GM23338 (cell line): ENCODE results near the gene PEAR1. TPM values are rescaled to one million over a fixed set of nuclear protein-coding genes. Genes with fewer than 3 reads are reported as not detected.
A peak's percentile ranks its signal among the peaks of the same experiment; 100 is the strongest.

Experiments
- ATAC-seq: fragments of 200-7000 bp; cut with Tn5 transposase; 3 replicates; pipeline ENCODE4 v1.9.1; 2020
- DNase-seq: peaks from one replicate; pipeline ENCODE4 v3.0.0-alpha.2; 2015; ENCODE audit warnings: low spot score
- H2AFZ ChIP-seq: fragments of 200-600 bp; sonication (generic); 2 replicates; pipeline ENCODE4 v1.8.0; 2016; ENCODE audit warnings: antibody characterized with exemption, mild to moderate bottlenecking, moderate library complexity
- H3F3A ChIP-seq: fragments of 200-600 bp; sonication (generic); replicated peaks from 2 replicates; pipeline ENCODE4 v1.8.0; 2017; ENCODE audit warnings: antibody characterized with exemption, mixed run types, low read depth
- H3K27ac ChIP-seq: fragments of 200-600 bp; sonication (generic); 2 replicates; pipeline ENCODE4 v1.6.1; 2016; ENCODE audit warnings: low read depth
- H3K27me3 ChIP-seq: fragments of 200-600 bp; sonication (generic); 2 replicates; pipeline ENCODE4 v1.8.0; 2016; ENCODE audit warnings: mild to moderate bottlenecking, mixed run types, moderate library complexity; ENCODE audit not compliant: insufficient read depth
- H3K36me3 ChIP-seq: fragments of 200-600 bp; sonication (generic); 2 replicates; pipeline ENCODE4 v1.8.0; 2016; ENCODE audit warnings: mild to moderate bottlenecking; ENCODE audit not compliant: insufficient read depth
- H3K4me1 ChIP-seq: fragments of 200-600 bp; sonication (generic); 2 replicates; pipeline ENCODE4 v1.8.0; 2016; ENCODE audit warnings: mild to moderate bottlenecking, moderate library complexity; ENCODE audit not compliant: insufficient read depth
- H3K4me2 ChIP-seq: fragments of 200-600 bp; sonication (generic); 2 replicates; pipeline ENCODE4 v1.7.1; 2017; ENCODE audit warnings: mixed run types
- H3K4me3 ChIP-seq: fragments of 200-600 bp; sonication (generic); 2 replicates; pipeline ENCODE4 v1.6.1; 2016; ENCODE audit warnings: mixed run types
- H3K79me2 ChIP-seq: fragments of 200-600 bp; sonication (generic); replicated peaks from 2 replicates; pipeline ENCODE4 v1.8.0; 2017; ENCODE audit warnings: mild to moderate bottlenecking; ENCODE audit not compliant: insufficient read depth
- H3K9me2 ChIP-seq: fragments of 200-600 bp; sonication (generic); 2 replicates; pipeline ENCODE4 v1.8.0; 2017; ENCODE audit not compliant: insufficient read depth
- H4K20me1 ChIP-seq: fragments of 200-600 bp; sonication (generic); replicated peaks from 2 replicates; pipeline ENCODE4 v1.8.0; 2017; ENCODE audit warnings: mild to moderate bottlenecking; ENCODE audit not compliant: insufficient read depth
- H3K27ac Mint-ChIP-seq: 2 replicates; pipeline ENCODE4 v1.8.0; 2020; ENCODE audit warnings: inconsistent platforms, mild to moderate bottlenecking, moderate library complexity, mixed read lengths
- H3K27me3 Mint-ChIP-seq: 3 replicates; pipeline ENCODE4 v1.8.0; 2022; ENCODE audit warnings: low read depth, mild to moderate bottlenecking, moderate library complexity, mixed read lengths, inconsistent platforms; ENCODE audit not compliant: insufficient read depth, poor library complexity
- H3K36me3 Mint-ChIP-seq: 3 replicates; pipeline ENCODE4 v1.8.0; 2021; ENCODE audit warnings: low read depth, mild to moderate bottlenecking, inconsistent platforms, moderate library complexity, mixed read lengths
- H3K4me1 Mint-ChIP-seq: 3 replicates; pipeline ENCODE4 v1.8.0; 2020; ENCODE audit warnings: mild to moderate bottlenecking, inconsistent platforms, mixed read lengths
- H3K4me3 Mint-ChIP-seq: 3 replicates; pipeline ENCODE4 v1.8.0; 2021; ENCODE audit warnings: moderate library complexity, mild to moderate bottlenecking, inconsistent platforms, mixed read lengths
- H3K9me3 Mint-ChIP-seq: 3 replicates; pipeline ENCODE4 v1.8.0; 2020; ENCODE audit warnings: moderate library complexity, mild to moderate bottlenecking, inconsistent platforms, mixed read lengths
- EZH2phosphoT487 ChIP-seq: fragments of 200-600 bp; sonication (generic); IDR thresholded peaks from one replicate; pipeline ENCODE4 v1.8.1; 2018; ENCODE audit warnings: antibody characterized with exemption; ENCODE audit not compliant: unreplicated experiment
- STAT1 ChIP-seq: IDR thresholded peaks from one replicate; pipeline ENCODE4 v1.6.1; 2016; ENCODE audit warnings: antibody characterized with exemption; ENCODE audit not compliant: unreplicated experiment
- ZNF331 ChIP-seq: fragments of 250-450 bp; sonication (Bioruptor Pico); IDR thresholded peaks from 2 replicates; pipeline ENCODE4 v1.5.0; 2020; ENCODE audit warnings: low read depth, mild to moderate bottlenecking, moderate library complexity
- polyA plus RNA-seq: library from polyadenylated mRNA; unstranded; fragments of >200 nt; fragmentation: Nextera tagmentation; extraction: Ambion mirVana; gene quantifications from 2 replicates; pipeline ENCODE4 v1.2.1, GENCODE V29; 2016
- total RNA-seq: library from RNA; depleted of rRNA; stranded (reverse); fragments of >200 nt; shearing (Covaris generic); gene quantifications from 2 replicates; pipeline ENCODE4 v1.2.3, GENCODE V29; 2014
- TF ChIP-seq, protein P1 (sequence below), 2 experiments: fragments of 200-600 bp in 1 of 2; sonication (generic) in 1 of 2; conservative IDR thresholded peaks; 2 replicates each; pipeline versions ENCODE4 v1.5.1 to v1.6.1; 2016 to 2017; ENCODE audit warnings: antibody characterized with exemption in 2 of 2, low read depth in 2 of 2, mild to moderate bottlenecking in 2 of 2, moderate library complexity in 1 of 2
- TF ChIP-seq, protein P2 (sequence below): fragments of 250-450 bp; sonication (Bioruptor Pico); IDR thresholded peaks from 2 replicates; pipeline ENCODE4 v1.5.0; 2020; ENCODE audit warnings: mild to moderate bottlenecking, moderate library complexity

PEAR1 gene
- total and polyA plus RNA-seq, 2 experiments from 2014 or later: 0.28 to 0.47 TPM

DNA sequence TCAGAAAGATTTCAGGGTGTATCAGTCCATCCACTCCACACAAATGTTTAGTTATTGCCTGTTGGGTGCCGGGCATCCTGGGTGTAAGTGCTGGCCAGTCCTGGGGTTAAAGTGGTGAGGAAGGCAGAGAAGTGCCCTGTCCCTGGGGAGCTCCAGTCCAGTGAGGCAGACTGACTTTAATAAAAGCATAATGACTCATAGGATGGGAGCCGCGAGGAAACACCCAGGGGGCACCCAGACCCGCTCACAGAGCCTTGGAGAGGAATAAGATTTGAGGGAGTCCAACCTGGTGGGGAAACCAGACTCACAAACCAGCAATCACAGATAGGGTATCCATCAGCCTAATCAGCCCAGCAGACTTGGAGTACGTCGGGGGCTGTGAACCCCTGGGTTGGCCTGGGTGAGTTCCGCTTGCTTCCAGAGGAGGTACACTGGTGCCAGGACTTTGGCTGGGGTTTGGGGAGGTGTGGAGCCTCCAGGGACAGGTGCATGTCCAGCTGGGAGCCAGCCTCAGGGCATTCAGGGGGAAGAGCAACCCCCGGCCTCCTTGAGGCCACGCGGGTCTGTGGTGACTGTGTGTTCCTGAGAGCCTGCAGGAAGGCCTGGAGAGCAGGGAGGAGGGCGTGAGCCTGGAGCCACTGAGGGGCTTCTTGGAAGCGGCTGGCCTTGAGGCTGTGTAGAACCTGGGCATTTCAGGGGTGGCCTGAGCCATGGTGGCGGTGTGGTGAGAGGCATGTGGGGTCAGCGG lies 3.7 kb downstream of the PEAR1 start:
- no peak for ATAC-seq
- no peaks in the 10 kb centered on the region for H3K36me3 ChIP-seq
- H3K9me2 ChIP-seq: no peaks in the 10 kb centered on the region
- peaks cover 37% of the 10 kb centered on the region for H3K27me3 Mint-ChIP-seq
- TF ChIP-seq, protein P1, sequence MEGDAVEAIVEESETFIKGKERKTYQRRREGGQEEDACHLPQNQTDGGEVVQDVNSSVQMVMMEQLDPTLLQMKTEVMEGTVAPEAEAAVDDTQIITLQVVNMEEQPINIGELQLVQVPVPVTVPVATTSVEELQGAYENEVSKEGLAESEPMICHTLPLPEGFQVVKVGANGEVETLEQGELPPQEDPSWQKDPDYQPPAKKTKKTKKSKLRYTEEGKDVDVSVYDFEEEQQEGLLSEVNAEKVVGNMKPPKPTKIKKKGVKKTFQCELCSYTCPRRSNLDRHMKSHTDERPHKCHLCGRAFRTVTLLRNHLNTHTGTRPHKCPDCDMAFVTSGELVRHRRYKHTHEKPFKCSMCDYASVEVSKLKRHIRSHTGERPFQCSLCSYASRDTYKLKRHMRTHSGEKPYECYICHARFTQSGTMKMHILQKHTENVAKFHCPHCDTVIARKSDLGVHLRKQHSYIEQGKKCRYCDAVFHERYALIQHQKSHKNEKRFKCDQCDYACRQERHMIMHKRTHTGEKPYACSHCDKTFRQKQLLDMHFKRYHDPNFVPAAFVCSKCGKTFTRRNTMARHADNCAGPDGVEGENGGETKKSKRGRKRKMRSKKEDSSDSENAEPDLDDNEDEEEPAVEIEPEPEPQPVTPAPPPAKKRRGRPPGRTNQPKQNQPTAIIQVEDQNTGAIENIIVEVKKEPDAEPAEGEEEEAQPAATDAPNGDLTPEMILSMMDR (conservative IDR thresholded peaks at IDR 0.05; ENCODE audit: low read depth in 2 of 2): no peak
- TF ChIP-seq, protein P2, sequence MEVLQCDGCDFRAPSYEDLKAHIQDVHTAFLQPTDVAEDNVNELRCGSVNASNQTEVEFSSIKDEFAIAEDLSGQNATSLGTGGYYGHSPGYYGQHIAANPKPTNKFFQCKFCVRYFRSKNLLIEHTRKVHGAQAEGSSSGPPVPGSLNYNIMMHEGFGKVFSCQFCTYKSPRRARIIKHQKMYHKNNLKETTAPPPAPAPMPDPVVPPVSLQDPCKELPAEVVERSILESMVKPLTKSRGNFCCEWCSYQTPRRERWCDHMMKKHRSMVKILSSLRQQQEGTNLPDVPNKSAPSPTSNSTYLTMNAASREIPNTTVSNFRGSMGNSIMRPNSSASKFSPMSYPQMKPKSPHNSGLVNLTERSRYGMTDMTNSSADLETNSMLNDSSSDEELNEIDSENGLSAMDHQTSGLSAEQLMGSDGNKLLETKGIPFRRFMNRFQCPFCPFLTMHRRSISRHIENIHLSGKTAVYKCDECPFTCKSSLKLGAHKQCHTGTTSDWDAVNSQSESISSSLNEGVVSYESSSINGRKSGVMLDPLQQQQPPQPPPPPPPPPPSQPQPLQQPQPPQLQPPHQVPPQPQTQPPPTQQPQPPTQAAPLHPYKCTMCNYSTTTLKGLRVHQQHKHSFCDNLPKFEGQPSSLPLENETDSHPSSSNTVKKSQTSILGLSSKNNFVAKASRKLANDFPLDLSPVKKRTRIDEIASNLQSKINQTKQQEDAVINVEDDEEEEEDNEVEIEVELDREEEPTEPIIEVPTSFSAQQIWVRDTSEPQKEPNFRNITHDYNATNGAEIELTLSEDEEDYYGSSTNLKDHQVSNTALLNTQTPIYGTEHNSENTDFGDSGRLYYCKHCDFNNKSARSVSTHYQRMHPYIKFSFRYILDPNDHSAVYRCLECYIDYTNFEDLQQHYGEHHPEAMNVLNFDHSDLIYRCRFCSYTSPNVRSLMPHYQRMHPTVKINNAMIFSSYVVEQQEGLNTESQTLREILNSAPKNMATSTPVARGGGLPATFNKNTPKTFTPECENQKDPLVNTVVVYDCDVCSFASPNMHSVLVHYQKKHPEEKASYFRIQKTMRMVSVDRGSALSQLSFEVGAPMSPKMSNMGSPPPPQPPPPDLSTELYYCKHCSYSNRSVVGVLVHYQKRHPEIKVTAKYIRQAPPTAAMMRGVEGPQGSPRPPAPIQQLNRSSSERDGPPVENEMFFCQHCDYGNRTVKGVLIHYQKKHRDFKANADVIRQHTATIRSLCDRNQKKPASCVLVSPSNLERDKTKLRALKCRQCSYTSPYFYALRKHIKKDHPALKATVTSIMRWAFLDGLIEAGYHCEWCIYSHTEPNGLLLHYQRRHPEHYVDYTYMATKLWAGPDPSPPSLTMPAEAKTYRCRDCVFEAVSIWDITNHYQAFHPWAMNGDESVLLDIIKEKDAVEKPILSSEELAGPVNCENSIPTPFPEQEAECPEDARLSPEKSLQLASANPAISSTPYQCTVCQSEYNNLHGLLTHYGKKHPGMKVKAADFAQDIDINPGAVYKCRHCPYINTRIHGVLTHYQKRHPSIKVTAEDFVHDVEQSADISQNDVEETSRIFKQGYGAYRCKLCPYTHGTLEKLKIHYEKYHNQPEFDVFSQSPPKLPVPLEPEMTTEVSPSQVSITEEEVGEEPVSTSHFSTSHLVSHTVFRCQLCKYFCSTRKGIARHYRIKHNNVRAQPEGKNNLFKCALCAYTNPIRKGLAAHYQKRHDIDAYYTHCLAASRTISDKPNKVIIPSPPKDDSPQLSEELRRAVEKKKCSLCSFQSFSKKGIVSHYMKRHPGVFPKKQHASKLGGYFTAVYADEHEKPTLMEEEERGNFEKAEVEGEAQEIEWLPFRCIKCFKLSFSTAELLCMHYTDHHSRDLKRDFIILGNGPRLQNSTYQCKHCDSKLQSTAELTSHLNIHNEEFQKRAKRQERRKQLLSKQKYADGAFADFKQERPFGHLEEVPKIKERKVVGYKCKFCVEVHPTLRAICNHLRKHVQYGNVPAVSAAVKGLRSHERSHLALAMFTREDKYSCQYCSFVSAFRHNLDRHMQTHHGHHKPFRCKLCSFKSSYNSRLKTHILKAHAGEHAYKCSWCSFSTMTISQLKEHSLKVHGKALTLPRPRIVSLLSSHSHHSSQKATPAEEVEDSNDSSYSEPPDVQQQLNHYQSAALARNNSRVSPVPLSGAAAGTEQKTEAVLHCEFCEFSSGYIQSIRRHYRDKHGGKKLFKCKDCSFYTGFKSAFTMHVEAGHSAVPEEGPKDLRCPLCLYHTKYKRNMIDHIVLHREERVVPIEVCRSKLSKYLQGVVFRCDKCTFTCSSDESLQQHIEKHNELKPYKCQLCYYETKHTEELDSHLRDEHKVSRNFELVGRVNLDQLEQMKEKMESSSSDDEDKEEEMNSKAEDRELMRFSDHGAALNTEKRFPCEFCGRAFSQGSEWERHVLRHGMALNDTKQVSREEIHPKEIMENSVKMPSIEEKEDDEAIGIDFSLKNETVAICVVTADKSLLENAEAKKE: no peak
- TF ChIP-seq STAT1 (no peak), ZNF331 (CRISPR knock-in tag) (no peak), EZH2phosphoT487 (no peak)
- H3K4me1 ChIP-seq: peaks cover under 1% of the 10 kb centered on the region; the same call in 1 of the 2 replicates
- no peak overlapping the region for H3K4me2 ChIP-seq
- no peak overlapping the region for H2AFZ ChIP-seq
- no peak overlapping the region for H3K27ac ChIP-seq
- peaks cover 28% of the 10 kb centered on the region for H3K4me1 Mint-ChIP-seq
- no peaks in the 10 kb centered on the region for H3K9me3 Mint-ChIP-seq
- DNase-seq: no peak
- H3K4me3 Mint-ChIP-seq: no peak overlapping the region
- no peak overlapping the region for H3K4me3 ChIP-seq
- H3K79me2 ChIP-seq: no peaks in the 10 kb centered on the region
- peaks cover 37% of the 10 kb centered on the region for H3K27me3 ChIP-seq
- no peaks in the 10 kb centered on the region for H3F3A ChIP-seq
- peak overlapping the region; percentile 26; the same call in 1 of the 2 replicates for H3K27ac Mint-ChIP-seq
- H4K20me1 ChIP-seq: no peaks in the 10 kb centered on the region; the same call in 1 of the 2 replicates
- no peaks in the 10 kb centered on the region for H3K36me3 Mint-ChIP-seq
